ENCODE results near the gene GABRB1.

Gene GABRB1

GRCh38 chr4:47471064-47471463 lies 439.7 kb downstream of the GABRB1 start:
- DNase-seq (ENCODE audit: low spot score) = no peak

GRCh38 chr4:47471591-47471990 lies 440.2 kb downstream of the GABRB1 start:
- no peak for DNase-seq (ENCODE audit: low spot score)

- DNase-seq (ENCODE audit: low spot score) = no peak
Measured at GRCh38 chr4:47473141-47473750, 441.9 kb downstream of the GABRB1 start.

GRCh38 chr4:47474799-47475198 lies 443.4 kb downstream of the GABRB1 start:
- no peak for DNase-seq (ENCODE audit: low spot score)

- no peak for DNase-seq (ENCODE audit: low spot score)
Measured at GRCh38 chr4:47475411-47475810, 444.0 kb downstream of the GABRB1 start.
